OCI-LY1 (cell line): Measurements from ENCODE around the gene C2orf72.

ENCODE experiments used
- EZH2 ChIP-seq: fragments of 200-600 bp; sonication (generic), shearing (Covaris generic); IDR thresholded peaks from 2 replicates; pipeline ENCODE4 v1.8.0; 2017; ENCODE audit warnings: borderline replicate concordance, mixed run types, mild to moderate bottlenecking, antibody characterized with exemption, low read length, moderate library complexity, mixed read lengths
- TF ChIP-seq, protein P1 (sequence below): fragments of 200-600 bp; sonication (generic), shearing (Covaris generic); IDR thresholded peaks from 2 replicates; pipeline ENCODE4 v1.5.1; 2017; ENCODE audit warnings: mild to moderate bottlenecking, antibody characterized with exemption, low read length, moderate library complexity, mixed read lengths

DNA sequence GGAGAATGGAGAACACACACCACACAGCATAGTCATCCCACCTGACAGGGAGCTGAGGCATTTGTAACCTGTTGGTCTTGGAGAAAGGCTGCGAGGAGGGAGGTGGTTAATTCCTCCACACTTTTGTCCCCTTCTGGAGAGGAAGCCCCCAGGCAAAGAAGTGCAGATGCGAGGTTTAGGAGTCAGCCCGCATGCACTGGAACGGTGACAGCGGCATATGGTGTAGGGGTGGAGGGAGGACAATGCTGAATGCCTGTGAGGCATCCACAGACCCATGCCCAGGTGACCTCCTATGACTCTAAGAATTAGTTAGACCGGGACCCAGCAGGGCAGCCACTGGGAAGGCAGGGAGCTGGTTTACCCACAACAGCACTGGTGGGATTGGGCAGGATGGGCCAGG lies 29.2 kb upstream of the C2orf72 start:
- TF ChIP-seq EZH2: no peak
- TF ChIP-seq, protein P1, sequence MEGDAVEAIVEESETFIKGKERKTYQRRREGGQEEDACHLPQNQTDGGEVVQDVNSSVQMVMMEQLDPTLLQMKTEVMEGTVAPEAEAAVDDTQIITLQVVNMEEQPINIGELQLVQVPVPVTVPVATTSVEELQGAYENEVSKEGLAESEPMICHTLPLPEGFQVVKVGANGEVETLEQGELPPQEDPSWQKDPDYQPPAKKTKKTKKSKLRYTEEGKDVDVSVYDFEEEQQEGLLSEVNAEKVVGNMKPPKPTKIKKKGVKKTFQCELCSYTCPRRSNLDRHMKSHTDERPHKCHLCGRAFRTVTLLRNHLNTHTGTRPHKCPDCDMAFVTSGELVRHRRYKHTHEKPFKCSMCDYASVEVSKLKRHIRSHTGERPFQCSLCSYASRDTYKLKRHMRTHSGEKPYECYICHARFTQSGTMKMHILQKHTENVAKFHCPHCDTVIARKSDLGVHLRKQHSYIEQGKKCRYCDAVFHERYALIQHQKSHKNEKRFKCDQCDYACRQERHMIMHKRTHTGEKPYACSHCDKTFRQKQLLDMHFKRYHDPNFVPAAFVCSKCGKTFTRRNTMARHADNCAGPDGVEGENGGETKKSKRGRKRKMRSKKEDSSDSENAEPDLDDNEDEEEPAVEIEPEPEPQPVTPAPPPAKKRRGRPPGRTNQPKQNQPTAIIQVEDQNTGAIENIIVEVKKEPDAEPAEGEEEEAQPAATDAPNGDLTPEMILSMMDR: no peak
